K562 (cell line): ENCODE measurements around the gene EFNA2. TPM values are rescaled to one million over a fixed set of nuclear protein-coding genes. Genes with fewer than 3 reads are reported as not detected.

Source experiments
- ELF4 ChIP-seq: fragments of 450-650 bp; formaldehyde crosslinking; IDR thresholded peaks from 2 replicates; pipeline ENCODE4 v1.4.0; 2022; ENCODE audit warnings: missing genetic modification characterization
- EP400 ChIP-seq: fragments of 450-650 bp; IDR thresholded peaks from 2 replicates; pipeline ENCODE4 v1.6.1; 2017; ENCODE audit warnings: antibody characterized with exemption, mild to moderate bottlenecking, moderate library complexity
- ESRRA ChIP-seq: fragments of 450-650 bp; IDR thresholded peaks from 2 replicates; pipeline ENCODE4 v1.6.1; 2014; ENCODE audit warnings: low read depth, mild to moderate bottlenecking, moderate library complexity, borderline replicate concordance
- EWSR1 ChIP-seq: fragments of 450-650 bp; IDR thresholded peaks from 2 replicates; pipeline ENCODE4 v1.6.1; 2018; ENCODE audit warnings: borderline replicate concordance, mild to moderate bottlenecking, low read depth, moderate library complexity; ENCODE audit not compliant: partially characterized antibody
- HEY1 ChIP-seq: fragments of 250-450 bp; sonication (Bioruptor Pico); IDR thresholded peaks from 2 replicates; pipeline ENCODE4 v1.5.0; 2020; ENCODE audit warnings: mild to moderate bottlenecking, moderate library complexity, borderline replicate concordance
- HMG20A ChIP-seq: fragments of 450-650 bp; formaldehyde crosslinking; conservative IDR thresholded peaks from 2 replicates; pipeline ENCODE4 v1.4.0; 2020; ENCODE audit warnings: mild to moderate bottlenecking, mixed read lengths
- HNRNPLL ChIP-seq: fragments of 200-400 bp; formaldehyde crosslinking; IDR thresholded peaks from 2 replicates; pipeline ENCODE4 v1.6.1; 2017; ENCODE audit warnings: low read length, low read depth, mild to moderate bottlenecking; ENCODE audit not compliant: poor library complexity, severe bottlenecking
- NFE2 ChIP-seq: IDR thresholded peaks from 2 replicates; pipeline ENCODE4 v1.6.1; 2014; ENCODE audit warnings: antibody characterized with exemption, low read depth
- WHSC1 ChIP-seq: IDR thresholded peaks from one replicate; pipeline ENCODE4 v1.6.1; 2012; ENCODE audit warnings: low read length, control low read depth, inconsistent platforms
- ZNF165 ChIP-seq: fragments of 250-450 bp; sonication (Bioruptor Pico); IDR thresholded peaks from 2 replicates; pipeline ENCODE4 v1.4.0; 2020; ENCODE audit warnings: borderline replicate concordance
- polyA plus RNA-seq, 8 experiments: library from polyadenylated mRNA; depleted of rRNA in 4 of 8; stranded (reverse) in 5 of 8; unstranded in 3 of 8; fragments of >200 nt; fragmentation: Nextera tagmentation in 2 of 8; fragmentation: Illumina TruSeq in 1 of 8; extraction: Ambion mirVana in 2 of 8; extraction: Trizol in 1 of 8; gene quantifications; 2 replicates each; pipeline versions ENCODE4 v1.2.1 to v1.2.3, GENCODE V29; 2011 to 2014; ENCODE audit warnings: inconsistent platforms in 1 of 8, missing spikeins in 1 of 8
- total RNA-seq, 7 experiments: library from RNA; depleted of rRNA in 6 of 7; stranded (reverse); fragments of >200 nt in 6 of 7; fragmentation: Illumina TruSeq in 2 of 7; extraction: Trizol in 2 of 7; gene quantifications; 2 replicates each; pipeline versions ENCODE4 v1.2.1 to v1.2.3, GENCODE V29; 2011 to 2021; ENCODE audit warnings: low replicate concordance in 1 of 7
- TF ChIP-seq, protein P1 (sequence below): sonication (generic); formaldehyde crosslinking; IDR thresholded peaks from 2 replicates; pipeline ENCODE4 v1.8.0; 2022; ENCODE audit warnings: mild to moderate bottlenecking, missing genetic modification reagents
- TF ChIP-seq, protein P2 (sequence below): fragments of 450-650 bp; IDR thresholded peaks from 2 replicates; pipeline ENCODE4 v1.6.1; 2017; ENCODE audit warnings: mild to moderate bottlenecking, moderate library complexity
- TF ChIP-seq, protein P3 (sequence below): sonication (generic); formaldehyde crosslinking; IDR thresholded peaks from 2 replicates; pipeline ENCODE4 v1.8.1; 2023; ENCODE audit warnings: mild to moderate bottlenecking, missing genetic modification reagents
- TF ChIP-seq, protein P4 (sequence below): IDR thresholded peaks from 2 replicates; pipeline ENCODE4 v1.6.1; 2011; ENCODE audit not compliant: insufficient read length; ENCODE audit errors: extremely low read depth
- TF ChIP-seq, protein P5 (sequence below): fragments of 200-800 bp; sonication (Bioruptor generic); IDR thresholded peaks from 2 replicates; pipeline ENCODE4 v1.6.1; 2017; ENCODE audit warnings: missing genetic modification characterization, missing compliant biosample characterization
- TF ChIP-seq, protein P6 (sequence below): fragments of 250-450 bp; sonication (Bioruptor Pico); IDR thresholded peaks from 2 replicates; pipeline ENCODE4 v1.8.0; 2021; ENCODE audit warnings: borderline replicate concordance, mild to moderate bottlenecking, moderate library complexity; ENCODE audit not compliant: poor library complexity, severe bottlenecking

The EFNA2 gene
- total and polyA plus RNA-seq, 9 of the 15 experiments (the other 6 are each of a cell fraction or from before 2014, with no cell fraction given): 0.11 to 0.44 (median 0.15) TPM; not detected in 6

DNA sequence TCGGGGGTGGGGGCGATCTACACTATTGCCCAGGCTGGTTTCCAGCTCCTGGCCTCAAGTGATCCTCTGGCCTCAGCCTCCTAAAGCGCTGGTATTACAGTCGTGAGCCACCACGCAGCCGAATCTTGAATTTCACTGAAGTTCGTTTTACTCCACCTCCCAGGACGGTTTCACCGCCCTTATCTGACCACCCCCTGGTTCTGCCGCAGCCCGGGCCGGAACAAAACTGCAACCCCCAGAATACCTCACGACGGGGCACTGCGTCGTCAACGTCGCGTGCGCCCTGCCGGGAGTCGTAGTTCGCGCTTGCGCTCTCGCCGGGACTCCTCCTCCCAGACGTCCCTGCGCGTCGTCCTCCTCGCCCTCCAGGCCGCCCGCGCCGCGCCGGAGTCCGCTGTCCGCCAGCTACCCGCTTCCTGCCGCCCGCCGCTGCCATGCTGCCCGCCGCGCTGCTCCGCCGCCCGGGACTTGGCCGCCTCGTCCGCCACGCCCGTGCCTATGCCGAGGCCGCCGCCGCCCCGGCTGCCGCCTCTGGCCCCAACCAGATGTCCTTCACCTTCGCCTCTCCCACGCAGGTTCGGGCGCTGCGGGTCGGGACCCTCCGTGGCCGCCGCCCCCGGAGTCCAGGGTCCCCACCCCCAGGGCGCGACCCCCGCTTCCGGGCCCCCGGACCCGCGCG, 44.1 kb upstream of the EFNA2 start, which contains the start of gene ATP5F1D (continued):
- no peak for TF ChIP-seq ELF4 (CRISPR knock-in tag)
- TF ChIP-seq, protein P1, sequence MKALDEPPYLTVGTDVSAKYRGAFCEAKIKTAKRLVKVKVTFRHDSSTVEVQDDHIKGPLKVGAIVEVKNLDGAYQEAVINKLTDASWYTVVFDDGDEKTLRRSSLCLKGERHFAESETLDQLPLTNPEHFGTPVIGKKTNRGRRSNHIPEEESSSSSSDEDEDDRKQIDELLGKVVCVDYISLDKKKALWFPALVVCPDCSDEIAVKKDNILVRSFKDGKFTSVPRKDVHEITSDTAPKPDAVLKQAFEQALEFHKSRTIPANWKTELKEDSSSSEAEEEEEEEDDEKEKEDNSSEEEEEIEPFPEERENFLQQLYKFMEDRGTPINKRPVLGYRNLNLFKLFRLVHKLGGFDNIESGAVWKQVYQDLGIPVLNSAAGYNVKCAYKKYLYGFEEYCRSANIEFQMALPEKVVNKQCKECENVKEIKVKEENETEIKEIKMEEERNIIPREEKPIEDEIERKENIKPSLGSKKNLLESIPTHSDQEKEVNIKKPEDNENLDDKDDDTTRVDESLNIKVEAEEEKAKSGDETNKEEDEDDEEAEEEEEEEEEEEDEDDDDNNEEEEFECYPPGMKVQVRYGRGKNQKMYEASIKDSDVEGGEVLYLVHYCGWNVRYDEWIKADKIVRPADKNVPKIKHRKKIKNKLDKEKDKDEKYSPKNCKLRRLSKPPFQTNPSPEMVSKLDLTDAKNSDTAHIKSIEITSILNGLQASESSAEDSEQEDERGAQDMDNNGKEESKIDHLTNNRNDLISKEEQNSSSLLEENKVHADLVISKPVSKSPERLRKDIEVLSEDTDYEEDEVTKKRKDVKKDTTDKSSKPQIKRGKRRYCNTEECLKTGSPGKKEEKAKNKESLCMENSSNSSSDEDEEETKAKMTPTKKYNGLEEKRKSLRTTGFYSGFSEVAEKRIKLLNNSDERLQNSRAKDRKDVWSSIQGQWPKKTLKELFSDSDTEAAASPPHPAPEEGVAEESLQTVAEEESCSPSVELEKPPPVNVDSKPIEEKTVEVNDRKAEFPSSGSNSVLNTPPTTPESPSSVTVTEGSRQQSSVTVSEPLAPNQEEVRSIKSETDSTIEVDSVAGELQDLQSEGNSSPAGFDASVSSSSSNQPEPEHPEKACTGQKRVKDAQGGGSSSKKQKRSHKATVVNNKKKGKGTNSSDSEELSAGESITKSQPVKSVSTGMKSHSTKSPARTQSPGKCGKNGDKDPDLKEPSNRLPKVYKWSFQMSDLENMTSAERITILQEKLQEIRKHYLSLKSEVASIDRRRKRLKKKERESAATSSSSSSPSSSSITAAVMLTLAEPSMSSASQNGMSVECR (CRISPR knock-in tag): peak; percentile 13; the same call in 1 of the 2 replicates
- TF ChIP-seq, protein P2, sequence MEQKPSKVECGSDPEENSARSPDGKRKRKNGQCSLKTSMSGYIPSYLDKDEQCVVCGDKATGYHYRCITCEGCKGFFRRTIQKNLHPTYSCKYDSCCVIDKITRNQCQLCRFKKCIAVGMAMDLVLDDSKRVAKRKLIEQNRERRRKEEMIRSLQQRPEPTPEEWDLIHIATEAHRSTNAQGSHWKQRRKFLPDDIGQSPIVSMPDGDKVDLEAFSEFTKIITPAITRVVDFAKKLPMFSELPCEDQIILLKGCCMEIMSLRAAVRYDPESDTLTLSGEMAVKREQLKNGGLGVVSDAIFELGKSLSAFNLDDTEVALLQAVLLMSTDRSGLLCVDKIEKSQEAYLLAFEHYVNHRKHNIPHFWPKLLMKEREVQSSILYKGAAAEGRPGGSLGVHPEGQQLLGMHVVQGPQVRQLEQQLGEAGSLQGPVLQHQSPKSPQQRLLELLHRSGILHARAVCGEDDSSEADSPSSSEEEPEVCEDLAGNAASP: no peak
- no peak for TF ChIP-seq EWSR1
- TF ChIP-seq HMG20A (CRISPR knock-in tag): no peak
- TF ChIP-seq HEY1: no peak
- TF ChIP-seq ZNF165 (CRISPR knock-in tag): no peak
- TF ChIP-seq, protein P3, sequence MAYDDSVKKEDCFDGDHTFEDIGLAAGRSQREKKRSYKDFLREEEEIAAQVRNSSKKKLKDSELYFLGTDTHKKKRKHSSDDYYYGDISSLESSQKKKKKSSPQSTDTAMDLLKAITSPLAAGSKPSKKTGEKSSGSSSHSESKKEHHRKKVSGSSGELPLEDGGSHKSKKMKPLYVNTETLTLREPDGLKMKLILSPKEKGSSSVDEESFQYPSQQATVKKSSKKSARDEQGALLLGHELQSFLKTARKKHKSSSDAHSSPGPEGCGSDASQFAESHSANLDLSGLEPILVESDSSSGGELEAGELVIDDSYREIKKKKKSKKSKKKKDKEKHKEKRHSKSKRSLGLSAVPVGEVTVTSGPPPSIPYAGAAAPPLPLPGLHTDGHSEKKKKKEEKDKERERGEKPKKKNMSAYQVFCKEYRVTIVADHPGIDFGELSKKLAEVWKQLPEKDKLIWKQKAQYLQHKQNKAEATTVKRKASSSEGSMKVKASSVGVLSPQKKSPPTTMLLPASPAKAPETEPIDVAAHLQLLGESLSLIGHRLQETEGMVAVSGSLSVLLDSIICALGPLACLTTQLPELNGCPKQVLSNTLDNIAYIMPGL (CRISPR knock-in tag): peak; percentile 52; the same call in 1 of the 2 replicates
- peak; percentile 18; the same call in 1 of the 2 replicates for TF ChIP-seq EP400
- TF ChIP-seq ESRRA: peak; percentile 86
- TF ChIP-seq, protein P4, sequence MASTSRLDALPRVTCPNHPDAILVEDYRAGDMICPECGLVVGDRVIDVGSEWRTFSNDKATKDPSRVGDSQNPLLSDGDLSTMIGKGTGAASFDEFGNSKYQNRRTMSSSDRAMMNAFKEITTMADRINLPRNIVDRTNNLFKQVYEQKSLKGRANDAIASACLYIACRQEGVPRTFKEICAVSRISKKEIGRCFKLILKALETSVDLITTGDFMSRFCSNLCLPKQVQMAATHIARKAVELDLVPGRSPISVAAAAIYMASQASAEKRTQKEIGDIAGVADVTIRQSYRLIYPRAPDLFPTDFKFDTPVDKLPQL: no peak
- no peak; the same call in 1 of the 2 replicates for TF ChIP-seq NFE2
- TF ChIP-seq HNRNPLL: peak; percentile 94
- no peak for TF ChIP-seq WHSC1
- TF ChIP-seq, protein P5, sequence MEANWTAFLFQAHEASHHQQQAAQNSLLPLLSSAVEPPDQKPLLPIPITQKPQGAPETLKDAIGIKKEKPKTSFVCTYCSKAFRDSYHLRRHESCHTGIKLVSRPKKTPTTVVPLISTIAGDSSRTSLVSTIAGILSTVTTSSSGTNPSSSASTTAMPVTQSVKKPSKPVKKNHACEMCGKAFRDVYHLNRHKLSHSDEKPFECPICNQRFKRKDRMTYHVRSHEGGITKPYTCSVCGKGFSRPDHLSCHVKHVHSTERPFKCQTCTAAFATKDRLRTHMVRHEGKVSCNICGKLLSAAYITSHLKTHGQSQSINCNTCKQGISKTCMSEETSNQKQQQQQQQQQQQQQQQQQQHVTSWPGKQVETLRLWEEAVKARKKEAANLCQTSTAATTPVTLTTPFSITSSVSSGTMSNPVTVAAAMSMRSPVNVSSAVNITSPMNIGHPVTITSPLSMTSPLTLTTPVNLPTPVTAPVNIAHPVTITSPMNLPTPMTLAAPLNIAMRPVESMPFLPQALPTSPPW (CRISPR knock-in tag): peak; percentile 81
- TF ChIP-seq, protein P6, sequence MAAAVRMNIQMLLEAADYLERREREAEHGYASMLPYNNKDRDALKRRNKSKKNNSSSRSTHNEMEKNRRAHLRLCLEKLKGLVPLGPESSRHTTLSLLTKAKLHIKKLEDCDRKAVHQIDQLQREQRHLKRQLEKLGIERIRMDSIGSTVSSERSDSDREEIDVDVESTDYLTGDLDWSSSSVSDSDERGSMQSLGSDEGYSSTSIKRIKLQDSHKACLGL (CRISPR knock-in tag): peak; percentile 50
